ENCODE results near the gene PNLIPRP3. TPM values are rescaled to one million over a fixed set of nuclear protein-coding genes. Genes with fewer than 3 reads are reported as not detected.
A peak's percentile ranks its signal among the peaks of the same experiment; 100 is the strongest.
"Not testable (repeated sequence)": the region's sequence is repeated elsewhere in the genome, so short reads cannot be mapped to it uniquely, and the experiment has no call there.

The PNLIPRP3 gene
- polyA plus RNA-seq (ENCODE audit: insufficient read length in 3 of 3), result not detected

GRCh38 chr10:116427671-116428070 is at the start of gene PNLIPRP3:
PNLIPRP3 (plus strand) TSS chr10:116427847; CDS start chr10:116428013, 166 bp downstream.
- DNase-seq (ENCODE audit: low read depth in 3 of 3, low spot score in 2 of 3), result no peak

- DNase-seq (ENCODE audit: low read depth in 3 of 3, low spot score in 2 of 3), result no peak
Measured at GRCh38 chr10:116382290-116382689, 45.4 kb upstream of the PNLIPRP3 start.

DNA sequence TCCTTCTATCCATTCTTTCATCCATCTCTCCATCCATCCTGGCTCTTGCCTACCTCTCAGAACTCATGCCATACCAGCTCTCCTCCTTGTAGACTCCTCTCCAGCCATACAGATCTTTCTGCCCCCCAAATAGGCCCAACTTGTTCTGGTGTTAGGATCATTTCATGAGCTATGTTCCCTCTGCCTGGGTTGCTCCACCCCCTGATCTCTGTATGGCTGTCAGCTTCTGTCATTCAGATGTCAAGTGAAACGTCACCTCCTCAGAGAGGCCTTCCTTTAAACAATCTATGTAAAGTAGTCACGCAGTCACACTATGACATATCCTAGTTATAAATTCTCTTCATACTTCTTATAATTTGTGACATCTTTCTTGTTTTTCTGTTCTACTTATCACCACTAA is 42.3 kb upstream of the PNLIPRP3 start:
- DNase-seq (ENCODE audit: low read depth in 3 of 3, low spot score in 2 of 3), result no peak

DNA sequence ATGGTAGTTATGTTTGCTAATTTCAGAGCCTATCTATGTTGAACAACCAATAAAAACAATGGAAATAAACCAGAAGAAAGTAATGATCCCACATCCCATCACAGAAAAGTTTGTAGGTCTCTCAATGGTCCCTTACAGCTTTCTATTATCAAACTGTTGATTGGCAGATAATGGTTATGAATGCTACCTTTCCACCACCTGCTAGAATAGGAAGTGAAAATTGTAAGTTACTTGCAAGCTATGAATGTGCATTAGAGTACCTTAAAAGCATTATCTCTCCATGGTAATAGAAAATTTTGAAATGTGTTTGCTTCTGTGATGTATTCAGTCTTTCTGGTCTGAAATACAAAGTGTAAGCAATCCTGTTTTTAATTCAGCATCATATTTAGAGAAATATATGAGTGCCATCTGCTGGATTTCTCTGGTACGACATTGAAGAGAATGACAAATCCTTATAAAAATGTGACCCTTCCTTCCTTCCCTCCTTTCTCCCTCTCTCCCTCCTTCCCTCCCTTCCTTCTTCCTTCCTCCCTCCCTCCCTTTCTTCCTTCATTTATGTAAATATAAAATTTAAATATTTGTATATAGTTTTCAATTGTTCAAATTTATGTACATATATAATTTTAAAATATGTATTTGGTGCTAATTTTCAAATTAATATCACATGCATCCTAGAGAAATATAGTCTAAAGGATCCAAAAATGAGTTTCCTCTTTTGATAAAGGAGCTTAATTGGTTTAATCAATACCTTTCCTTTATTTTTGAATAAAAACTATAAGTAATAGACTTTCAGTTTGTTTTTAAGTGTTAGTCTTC is 41.4 kb upstream of the PNLIPRP3 start:
- DNase-seq (ENCODE audit: low read depth in 3 of 3, low spot score in 2 of 3), result peak; percentile 19 to 33 (median 30)

- not testable (repeated sequence) for DNase-seq (ENCODE audit: low read depth in 3 of 3, low spot score in 2 of 3)
Measured at GRCh38 chr10:116393246-116393831, 34.3 kb upstream of the PNLIPRP3 start.

GRCh38 chr10:116395223-116395985 is 32.2 kb upstream of the PNLIPRP3 start:
- no peak for DNase-seq (ENCODE audit: low read depth in 3 of 3, low spot score in 2 of 3)

DNA sequence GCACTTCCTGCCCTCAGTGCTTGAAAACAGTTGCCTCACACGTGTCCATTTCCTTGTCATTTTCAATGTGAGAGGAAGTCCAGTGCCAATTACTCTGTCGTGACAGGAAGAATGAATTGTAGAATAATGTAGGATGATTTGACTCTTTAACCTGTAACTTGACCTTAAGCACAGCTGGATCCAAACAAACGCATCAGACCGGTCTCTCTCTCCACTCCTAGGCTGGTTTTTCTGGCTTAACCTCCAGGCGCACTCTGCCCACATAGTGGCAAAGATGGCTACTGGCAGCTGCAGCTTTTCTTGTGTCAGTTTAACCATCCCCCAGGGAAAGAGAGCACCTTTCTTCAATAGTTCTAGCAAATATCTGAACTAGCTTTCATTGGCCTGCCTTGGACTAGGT is 29.4 kb upstream of the PNLIPRP3 start:
- no peak for DNase-seq (ENCODE audit: low read depth in 3 of 3, low spot score in 2 of 3)

GRCh38 chr10:116402858-116403257 is 24.8 kb upstream of the PNLIPRP3 start:
- DNase-seq (ENCODE audit: low read depth in 3 of 3, low spot score in 2 of 3), result no peak

DNA sequence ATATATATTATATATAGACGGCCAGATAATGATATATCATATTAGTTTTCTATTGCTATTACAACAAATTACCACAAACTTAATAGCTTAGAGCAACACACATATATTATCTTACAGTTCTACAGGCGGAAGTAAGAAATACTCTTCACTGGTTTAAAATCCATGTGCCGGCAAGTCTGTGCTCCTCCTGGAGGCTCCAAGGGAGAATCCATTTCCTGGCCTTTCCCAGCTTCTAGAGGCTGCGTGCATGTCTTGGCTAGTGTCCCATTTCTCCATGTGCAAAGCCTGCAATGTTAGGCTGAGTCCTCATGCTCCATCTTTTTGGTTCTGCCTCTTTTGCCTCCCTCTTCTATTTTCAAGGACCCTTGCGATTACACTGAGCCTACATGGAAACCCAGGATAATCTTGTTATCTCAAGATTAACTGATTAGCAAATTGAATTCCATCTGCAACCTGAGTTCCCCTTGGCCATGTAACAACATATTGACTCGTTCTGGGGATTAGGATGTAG is 23.9 kb upstream of the PNLIPRP3 start:
- DNase-seq (ENCODE audit: low read depth in 3 of 3, low spot score in 2 of 3), result no peak

DNA sequence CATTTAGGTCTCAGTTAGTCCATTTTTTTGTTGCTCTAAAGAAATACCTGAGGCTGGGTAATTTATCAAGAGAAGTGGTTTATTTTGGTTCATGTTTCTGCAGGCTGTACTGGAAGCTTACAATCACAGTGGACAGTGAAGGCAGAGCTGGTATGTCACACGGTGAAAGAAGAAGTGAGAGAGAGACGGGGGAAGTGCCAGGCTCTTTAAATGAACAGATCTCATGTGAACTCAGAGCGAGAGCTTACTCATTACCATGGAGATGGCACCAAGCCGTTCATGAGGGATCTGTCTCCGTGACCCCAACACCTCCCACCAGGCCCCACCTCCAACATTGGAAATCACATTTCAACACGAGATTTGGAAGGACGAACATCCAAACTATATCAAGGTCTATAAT is 18.9 kb upstream of the PNLIPRP3 start:
- peak in 2 of 3 donors; percentile 1 to 4 for DNase-seq (ENCODE audit: low read depth in 3 of 3, low spot score in 2 of 3)

DNA sequence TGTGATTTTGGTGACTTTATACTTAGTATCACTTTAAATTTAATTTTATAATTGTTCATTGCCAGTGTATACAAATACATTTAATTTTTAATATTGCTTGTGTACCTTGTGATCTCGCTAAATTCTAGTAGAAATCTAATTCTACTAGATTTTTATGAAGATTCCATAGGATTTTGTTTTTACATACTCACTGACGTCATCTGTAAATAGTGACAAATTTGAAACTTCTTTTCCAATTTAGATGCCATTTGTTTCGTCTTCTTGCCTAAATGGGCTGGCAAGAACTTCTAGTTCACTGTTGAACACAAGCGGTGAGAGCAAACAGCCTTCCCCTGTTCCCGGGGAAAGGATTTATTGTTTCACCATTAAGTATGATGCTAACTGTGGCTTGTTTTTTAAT is 17.3 kb upstream of the PNLIPRP3 start:
- no peak for DNase-seq (ENCODE audit: low read depth in 3 of 3, low spot score in 2 of 3)

DNA sequence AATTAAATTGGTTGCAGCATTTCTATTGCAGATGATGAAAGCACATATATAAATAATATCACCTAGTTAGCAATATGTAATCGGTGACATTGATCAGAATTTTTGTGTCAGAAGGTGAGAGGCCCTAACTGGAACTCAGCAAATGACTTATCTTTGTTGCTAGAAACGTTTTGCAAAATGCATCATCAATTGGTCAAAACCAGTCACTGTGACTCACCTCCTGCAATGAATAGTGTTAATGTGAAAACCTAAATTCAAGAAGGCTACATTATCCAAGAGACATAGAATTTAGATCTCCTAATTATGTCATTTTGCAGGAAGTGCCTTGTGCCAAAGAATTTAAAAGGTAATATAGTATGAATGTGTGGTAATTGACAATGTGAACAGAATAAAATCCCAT is 9.8 kb upstream of the PNLIPRP3 start:
- DNase-seq (ENCODE audit: low read depth in 3 of 3, low spot score in 2 of 3), result no peak

GRCh38 chr10:116418389-116418788 is 9.3 kb upstream of the PNLIPRP3 start:
- no peak for DNase-seq (ENCODE audit: low read depth in 3 of 3, low spot score in 2 of 3)

DNA sequence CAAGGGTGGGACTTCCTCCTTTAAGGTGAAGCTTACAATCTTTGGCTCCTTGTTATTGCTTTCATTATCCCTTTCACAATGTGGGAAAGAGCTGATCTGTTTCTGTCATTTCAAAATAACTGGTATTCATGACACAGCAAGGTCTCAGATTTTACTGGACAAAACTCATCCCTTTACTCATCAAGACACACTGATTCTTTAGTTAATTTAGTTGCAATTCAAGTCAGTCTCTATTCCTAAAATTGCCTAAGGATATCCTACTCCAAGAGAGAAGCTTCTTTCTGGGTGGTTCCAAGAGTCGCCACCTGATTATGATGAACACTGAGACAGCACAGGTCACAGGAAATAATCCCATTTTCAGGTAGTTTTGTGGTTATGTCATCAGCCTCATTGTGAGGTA is 5.8 kb upstream of the PNLIPRP3 start:
- DNase-seq (ENCODE audit: low read depth in 3 of 3, low spot score in 2 of 3), result no peak

GRCh38 chr10:116429288-116429977 is 1.8 kb downstream of the PNLIPRP3 start:
- DNase-seq (ENCODE audit: low read depth in 3 of 3, low spot score in 2 of 3), result no peak

GRCh38 chr10:116430288-116430687 is 2.6 kb downstream of the PNLIPRP3 start:
- DNase-seq (ENCODE audit: low read depth in 3 of 3, low spot score in 2 of 3), result no peak

- no peak for DNase-seq (ENCODE audit: low read depth in 3 of 3, low spot score in 2 of 3)
Measured at GRCh38 chr10:116431598-116431997, 4.0 kb downstream of the PNLIPRP3 start.

- DNase-seq (ENCODE audit: low read depth in 3 of 3, low spot score in 2 of 3), result no peak
Measured at GRCh38 chr10:116437076-116437692, 9.5 kb downstream of the PNLIPRP3 start.

DNA sequence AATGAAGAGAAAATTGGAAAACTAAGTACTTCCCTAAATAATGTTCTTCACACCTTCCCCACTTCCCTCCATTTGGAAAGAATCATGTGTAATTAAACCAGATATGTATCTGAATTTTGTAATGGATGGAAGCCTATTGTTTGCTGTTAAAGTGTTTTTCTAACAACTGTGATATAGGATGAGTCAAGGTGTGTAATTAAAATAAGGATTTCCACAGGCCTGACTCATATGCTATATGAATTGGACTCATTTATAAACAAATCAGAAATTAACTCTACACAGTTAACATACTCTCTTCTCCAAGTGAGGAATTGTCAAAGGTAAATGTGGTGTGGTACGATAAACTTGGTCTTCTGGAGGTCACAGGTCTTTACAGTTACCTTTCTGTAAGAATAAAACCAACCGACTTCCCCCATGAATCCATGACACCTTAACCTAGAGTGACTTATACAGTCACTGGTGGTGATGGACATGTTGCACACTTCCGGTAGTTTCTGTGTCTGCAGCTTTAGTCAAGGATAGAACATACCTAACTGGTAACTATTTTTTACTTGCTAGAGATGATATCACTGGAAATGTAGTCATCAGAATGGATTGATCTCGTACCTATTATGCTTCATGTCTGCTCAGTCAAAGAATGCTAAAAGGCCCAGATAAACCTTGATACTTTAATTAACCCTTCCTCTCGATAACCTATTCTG is 12.8 kb downstream of the PNLIPRP3 start:
- no peak for DNase-seq (ENCODE audit: low read depth in 3 of 3, low spot score in 2 of 3)

Measured in right renal cortex interstitium (tissue), 3 donors.